ENCODE data around the gene GRIN2C.

Gene GRIN2C

DNA sequence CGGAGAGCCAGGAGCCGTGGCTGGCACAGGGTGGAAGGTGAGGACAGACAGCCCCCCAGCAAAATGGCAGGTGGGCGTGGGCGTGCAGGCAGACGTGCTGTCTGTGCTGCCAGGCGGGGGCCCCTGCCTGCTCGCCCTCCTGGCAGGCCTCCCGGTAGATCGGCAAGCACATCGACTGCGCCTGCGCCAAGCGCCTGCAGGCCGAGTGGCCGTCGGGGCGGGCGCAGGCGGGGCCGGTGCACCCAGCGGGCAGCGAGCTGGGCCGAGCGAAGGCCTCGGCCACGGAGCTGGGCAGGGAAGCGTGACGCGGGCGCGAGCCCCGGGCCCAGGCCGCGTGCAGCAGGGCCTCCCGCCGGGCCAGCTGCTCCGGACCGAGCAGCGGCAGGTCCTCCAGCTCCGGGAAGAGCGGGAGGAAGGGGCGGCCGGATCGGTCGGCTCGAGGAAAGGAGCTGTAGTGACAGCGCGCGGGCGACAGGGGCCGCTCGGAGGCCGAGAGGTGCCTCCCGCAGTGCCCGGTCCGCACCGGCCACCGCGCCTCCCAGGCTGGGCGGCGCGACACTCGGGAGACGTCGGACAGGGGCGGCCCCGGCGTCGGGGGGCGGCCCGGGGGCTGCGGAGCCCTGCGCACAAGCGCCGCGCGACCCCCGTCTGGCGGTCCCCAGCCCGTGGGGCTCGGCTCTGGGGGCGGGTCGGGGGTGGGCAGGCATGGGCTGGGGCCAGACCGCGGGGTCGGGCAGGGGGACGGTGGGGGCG is 16.9 kb downstream of the GRIN2C start:
- DNase-seq = peak; percentile 39

- DNase-seq = peak; percentile 5
Observed at GRCh38 chr17:74842146-74842598, 17.5 kb downstream of the GRIN2C start.

DNA sequence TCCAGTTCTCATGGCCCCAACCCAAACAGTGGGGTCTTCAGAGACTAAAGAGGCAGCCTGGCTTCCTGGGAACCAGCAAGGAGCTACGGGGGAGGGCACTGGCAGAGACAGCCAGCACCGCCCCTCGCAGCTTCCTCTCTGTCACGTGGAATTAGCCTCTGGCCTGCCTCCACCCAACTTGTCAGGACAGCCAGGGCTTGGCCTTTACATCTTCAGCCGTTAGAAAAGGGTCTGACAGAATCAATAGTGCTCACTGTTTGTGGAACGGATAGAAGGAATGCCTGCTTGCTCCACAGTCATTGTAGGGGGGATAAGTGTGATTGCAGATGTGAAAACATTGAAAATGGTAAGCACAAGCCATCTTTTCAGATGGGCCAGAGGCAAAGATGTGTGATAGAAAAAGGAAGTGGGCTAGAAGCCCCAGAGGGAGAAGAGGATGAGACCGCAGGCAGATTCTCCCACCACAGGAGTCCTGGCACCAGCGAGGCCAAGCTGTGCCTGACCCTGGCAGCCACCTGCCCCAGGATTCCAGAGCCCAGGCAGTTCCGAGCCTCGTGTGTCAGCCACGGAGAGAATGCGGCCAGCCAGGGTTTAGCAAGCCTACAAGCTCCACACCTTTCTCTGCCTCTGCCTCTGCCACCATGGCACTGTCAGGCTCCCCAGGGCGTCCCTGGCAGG is 18.6 kb downstream of the GRIN2C start:
- no peak for DNase-seq

DNA sequence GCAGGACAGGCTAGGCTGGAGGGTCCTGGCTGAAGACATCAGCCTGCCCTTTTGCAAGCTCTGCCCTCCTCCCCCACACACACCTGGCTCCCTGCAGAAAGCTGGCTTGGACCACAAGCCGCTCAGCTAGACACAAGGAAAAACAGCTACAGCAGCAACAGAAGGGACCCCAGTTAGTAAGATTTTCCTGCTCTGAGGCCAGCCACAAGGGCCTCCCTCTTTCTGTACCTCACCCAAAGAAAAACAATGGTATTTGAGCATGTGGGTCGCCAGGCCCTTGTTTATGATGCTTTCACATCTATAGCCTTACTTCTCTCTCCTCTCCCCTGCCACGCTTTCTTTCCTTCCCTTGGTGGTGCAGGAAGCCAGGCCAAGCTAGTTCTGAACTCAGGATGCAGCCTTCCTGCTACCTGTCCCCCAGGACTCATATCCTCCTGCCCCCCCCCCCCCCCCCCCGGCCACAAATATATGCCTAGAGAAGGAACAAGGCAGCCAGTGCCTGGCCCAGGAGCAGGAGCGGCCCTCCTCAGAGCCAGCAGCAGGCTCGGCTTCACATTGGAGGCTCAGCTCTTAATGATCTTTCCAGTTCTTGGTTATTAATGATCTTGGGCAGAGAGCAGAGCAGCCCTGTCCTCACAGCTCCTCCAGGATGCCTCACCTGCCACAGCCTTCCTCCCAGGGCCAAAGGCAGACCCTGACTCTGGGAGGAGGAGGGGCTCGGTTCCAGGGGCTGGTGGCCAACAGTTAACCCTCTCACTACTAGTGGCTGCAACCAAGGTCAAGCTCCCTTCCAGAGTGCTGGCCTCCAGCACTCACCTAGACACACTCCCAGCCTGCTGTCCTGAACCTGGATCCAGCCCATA is 19.5 kb downstream of the GRIN2C start:
- no peak for DNase-seq

- DNase-seq = no peak
Observed at GRCh38 chr17:74838274-74838673, 21.4 kb downstream of the GRIN2C start.

DNA sequence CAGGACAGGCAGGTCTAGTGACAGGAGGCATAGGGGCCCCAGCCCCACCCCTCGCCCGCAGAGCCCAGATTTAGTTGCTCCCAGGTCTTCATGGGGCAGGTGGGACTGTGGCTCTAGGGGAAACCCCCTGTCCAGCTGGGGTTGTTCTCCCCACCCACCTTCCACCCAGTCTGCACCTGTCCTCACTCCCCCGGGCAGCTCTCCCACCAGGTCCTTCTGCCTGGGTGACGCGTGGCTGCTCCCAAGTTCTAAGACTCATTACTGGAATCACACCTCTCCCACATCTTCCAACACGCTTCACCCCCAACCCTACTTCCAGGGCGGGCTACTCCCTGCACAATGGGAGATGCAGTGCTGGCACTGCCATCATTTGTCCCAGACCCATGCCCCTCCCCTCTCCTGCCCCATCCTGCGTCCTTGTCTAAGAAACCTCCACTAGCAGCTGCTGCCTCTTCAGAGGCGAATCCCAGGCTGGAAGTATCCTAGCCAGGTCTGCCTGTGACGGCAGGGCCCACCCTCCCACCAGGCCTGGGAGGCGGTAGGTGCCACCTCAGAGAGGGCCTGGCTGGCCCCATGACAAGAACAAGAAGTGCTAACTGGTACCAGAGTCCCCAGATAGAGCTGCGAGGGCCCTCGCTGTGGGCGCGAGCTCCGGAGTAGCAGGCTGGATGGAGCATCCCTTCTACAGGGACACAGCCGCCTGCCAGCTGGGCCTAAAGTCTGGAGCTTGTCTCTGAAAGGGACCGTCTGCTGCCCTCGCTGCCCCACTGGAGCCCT is 22.8 kb downstream of the GRIN2C start:
- DNase-seq = no peak

- DNase-seq = no peak
Observed at GRCh38 chr17:74836191-74836590, 23.5 kb downstream of the GRIN2C start.

DNA sequence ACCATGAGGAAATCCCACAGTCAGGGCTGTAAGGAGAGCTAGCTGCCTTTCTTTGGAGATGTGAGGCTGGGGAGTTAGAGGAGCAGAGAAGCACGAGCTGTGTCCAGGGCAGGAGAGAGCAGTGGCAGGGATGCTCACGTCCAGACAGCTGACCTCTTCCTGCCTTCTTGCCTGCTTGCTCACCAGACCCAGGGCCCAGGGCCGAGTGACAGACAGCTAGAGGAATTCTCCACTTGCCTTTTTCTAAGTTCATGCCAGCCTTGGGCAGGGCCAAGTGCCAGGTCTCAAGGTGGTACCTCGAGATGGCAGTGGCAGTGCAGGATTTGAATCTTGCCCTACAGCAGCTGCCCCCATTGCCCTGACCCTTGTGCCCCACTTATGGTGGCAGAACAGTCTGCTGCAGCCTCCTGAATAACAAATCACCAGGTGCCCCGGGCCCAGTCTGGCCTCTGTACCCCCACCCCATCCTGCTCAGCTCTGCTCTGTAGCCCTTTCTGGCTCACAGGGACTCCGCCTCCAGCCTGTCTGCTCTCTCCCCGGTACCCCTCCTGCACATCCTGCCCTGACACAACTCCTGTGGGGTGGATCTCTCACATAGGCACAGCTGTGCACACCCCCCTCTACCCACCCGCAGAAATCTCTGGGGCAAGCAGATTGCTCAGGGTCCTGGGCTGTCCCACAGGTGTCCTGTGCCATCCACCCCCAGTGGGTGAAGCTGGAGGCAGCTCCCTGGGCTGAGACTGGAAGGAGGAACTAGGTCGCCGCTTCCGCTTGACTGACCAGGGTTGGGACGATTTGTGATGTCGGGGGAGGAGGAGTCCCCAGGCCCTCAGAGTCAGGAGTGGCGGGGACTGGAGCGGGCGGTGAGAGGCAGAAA is 25.9 kb downstream of the GRIN2C start:
- DNase-seq = no peak

DNA sequence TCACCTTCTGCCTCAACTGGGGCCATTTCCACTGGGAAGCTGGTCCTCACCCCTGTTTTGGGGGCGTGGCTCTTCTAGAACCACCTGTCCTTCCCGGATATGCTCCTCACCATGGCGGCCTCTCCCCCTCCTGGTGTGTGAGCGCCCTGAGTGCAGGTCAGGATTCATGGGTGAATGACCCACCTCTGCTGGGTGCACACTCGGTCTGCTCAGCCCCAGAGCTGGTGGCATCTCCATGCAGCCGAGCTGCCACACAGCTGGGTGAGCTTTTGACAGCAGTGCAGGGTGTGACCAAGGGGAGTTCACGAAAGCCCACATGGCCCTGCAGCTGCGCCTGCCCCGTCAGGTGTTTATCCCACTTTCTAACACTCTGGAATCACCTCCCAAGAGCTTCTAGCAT is 27.3 kb downstream of the GRIN2C start:
- no peak for DNase-seq

- DNase-seq = no peak
Observed at GRCh38 chr17:74831444-74832146, 28.1 kb downstream of the GRIN2C start.

DNA sequence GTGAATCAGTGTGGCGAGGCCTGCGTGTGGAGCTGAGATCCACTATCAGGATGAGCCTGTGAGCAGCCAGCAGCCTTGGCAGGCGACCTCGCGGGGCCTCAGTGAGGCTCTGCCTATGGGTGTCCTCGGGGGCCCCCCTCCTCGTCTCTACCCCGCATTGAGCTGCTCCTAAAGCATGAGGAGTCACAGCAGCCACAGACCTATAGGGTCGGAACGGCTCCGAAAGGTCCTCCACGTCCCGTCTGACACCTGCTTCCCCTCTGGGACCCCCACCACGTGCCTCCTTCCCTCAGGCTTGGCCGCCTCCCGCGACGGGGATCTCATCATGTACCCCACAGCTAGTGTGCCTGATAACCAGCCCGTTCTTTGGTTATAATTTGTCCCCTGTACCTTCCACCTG is 28.8 kb downstream of the GRIN2C start:
- no peak for DNase-seq

DNA sequence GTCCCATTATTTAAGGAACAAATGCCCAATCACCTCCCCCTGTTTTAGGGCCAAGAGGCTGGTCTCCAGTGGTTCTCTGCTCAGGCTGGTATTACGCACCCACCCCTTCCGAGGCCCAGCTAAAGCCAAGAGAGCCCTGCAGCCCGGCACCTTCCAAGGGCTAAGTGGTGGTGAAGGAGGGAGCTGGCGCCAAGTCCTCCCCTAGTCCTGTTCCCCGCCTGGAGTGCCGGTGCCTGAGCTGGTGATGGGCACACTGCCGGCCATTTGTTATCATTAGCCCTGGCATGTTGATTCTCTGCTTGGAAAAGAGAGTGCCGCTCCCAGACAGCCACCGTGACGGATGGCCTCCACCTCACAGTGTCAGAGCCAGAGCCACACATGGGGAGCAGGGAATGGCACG is 31.9 kb downstream of the GRIN2C start:
- no peak for DNase-seq

- no peak for DNase-seq
Observed at GRCh38 chr17:74825952-74826719, 33.5 kb downstream of the GRIN2C start.

DNA sequence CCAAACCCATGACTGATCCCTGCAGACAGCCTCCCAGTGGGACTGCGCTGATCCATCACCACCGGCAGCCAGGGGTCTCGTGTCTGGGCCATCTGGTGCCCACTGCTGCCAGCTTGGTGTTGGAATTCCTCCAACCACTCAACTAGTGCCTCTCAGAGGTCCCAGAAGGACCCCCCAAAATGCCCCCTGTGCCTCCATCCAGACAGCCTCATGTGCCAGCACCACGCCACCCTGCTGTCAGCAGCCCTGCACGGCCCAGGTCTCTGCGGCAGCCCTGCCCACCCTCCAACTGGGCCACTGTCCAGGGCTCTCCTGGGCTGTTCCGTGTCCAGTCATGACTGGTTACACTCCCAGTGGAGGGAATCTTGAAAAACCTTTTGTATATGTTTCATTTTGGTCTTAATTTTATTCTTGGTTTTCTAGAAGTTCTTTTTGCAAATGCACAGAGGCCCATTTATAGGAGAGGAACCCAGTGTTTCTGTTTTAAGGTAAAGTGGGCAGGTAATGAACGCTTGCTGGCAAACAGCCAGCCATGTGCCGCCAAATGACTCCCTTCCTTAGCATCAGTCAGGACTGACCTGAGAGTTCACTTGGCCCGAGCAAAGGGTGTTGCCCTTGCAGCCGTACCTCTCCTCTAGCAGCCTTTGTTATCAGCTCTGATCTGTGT is 34.6 kb downstream of the GRIN2C start:
- DNase-seq = peak; percentile 22

DNA sequence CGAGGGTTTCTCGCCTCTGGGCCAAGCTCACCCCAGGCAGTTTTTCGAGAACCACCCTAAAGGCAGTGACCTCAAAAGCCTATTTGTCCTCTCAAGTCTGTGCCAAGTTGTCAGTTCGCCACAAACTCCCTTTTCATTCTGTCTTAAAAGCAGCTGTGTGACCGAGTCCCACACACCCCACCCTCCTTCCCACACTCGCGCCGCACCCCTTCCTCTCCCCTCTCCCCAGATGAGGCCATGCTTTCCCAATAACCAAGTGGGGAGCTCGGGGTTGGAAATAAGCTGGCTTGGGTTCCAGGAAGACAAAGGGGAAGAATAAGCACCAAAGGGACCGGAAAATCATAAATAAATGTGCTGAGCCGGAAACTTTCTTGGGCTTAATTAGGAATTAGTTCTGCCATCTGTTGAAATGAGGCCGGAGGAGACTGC is 36.7 kb downstream of the GRIN2C start:
- DNase-seq = peak; percentile 4

DNA sequence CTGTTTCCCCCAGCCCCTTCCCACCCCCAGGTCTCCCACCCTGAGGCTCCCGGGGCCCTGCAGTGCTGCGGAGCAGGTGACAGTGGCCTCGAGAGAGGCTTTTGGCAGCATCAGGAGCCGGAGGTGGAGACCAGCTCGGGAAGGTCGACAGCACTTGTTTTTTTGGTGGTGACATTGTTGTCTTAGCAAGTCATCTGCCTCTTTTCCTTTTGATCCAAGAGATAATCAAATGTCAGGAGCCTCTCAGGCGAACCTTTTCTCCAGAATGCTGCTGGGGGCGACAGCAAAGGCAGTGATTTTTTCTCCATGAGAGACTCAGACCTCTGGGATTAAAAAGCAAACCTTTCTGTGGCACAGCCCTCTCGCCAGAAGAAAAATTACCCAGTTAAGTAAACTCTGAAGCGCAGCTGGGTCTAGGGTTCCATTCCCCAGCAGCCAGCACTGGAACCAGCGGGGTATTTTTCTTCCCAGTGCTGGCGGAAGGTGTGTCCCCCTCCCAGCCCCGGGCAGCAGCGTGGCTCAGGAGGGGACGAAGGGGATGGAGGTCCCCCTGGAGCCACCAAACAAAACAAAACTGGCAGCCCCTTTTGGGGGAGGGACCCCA is 37.2 kb downstream of the GRIN2C start:
- no peak for DNase-seq

DNA sequence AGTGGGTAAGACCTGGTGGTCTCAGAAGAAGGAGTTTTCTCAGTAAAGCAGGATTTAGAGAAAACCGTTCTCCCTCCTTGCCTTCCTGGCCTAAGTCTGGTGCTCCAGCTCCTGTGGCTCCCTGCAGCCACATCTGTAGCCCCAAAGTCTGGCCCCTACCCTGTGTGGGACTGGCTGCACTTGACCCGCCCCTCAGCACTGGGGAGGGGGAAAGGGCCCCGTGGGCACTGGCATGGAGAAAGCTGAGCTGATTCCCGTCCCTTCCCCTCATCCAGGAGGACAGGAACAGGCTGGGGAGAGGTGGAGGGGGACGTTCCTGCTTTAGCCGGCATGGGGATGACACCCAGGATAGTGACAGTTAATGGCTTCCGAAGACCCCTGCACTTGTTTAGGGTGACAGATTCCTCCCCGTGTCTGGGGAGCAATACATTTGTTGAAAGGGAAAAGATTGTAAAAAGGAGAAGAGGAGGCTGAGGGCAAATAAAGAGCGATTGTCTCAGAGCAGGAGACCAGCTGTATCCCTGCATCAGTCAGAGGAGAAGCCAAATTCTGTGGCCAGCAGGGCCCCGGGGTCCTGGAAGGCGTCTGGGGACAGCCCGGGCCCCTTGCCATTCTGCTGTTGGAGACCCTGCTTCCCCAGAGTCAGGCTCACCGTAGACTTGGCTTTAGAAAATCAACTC is 37.9 kb downstream of the GRIN2C start:
- DNase-seq = no peak

DNA sequence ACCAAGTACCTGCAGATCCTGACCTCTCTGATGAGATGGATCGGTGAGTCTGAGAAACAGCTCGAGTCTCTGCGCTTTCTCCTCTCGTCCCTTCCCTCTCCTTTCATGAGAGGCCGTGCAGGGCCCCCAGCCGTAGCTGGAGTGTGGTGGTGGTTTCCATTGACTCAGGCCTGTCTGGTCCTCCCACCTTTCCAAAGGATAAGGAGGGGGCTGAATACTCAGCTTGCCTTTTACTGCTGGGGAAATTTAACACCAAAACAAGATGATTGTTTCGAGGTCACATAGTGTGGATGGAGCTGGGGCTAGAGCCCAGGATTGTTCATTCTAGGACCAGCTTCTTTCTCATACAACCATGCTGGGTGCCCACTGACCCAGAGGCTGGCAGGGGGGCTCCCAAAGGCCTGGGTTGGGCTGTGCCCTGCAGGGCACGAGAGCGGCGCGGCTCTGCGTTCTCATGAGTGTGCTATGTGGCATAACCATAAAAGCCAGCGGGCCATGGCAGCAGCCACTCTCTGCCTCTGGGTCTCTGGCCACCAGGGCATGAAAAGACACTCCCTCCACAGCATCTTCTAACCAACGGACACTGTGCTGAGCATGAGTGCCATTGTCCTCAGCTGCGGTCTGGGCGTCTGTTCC is 39.8 kb downstream of the GRIN2C start:
- DNase-seq = no peak

All from DMS79 treated with DMSO at 0.1 percent for 48 hours (cell line).